Measurements from ENCODE around the gene TAOK2.

DNA sequence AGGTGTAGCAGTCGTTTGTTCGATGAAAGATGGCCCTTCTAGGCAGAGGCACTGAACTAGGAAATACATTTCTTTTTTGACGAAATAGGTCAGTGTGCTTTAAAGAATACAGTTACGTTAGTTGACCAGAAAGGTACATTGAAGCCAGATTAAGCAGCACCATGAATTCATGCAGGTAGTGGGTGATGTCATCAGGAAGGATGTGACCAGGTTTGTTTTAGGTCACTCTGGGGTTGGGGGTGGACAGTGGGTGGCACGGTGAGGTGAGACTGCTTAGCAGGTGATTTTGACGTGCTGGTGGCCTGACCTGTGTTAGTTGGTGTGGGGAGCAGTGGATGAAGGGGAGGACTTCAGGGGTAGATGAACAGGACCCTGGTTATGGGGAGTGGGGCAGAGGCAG lies 25.9 kb downstream of the TAOK2 start:
- TF ChIP-seq POLR2A (IDR thresholded peaks at IDR 0.05) = no peak
- TF ChIP-seq, protein P1, sequence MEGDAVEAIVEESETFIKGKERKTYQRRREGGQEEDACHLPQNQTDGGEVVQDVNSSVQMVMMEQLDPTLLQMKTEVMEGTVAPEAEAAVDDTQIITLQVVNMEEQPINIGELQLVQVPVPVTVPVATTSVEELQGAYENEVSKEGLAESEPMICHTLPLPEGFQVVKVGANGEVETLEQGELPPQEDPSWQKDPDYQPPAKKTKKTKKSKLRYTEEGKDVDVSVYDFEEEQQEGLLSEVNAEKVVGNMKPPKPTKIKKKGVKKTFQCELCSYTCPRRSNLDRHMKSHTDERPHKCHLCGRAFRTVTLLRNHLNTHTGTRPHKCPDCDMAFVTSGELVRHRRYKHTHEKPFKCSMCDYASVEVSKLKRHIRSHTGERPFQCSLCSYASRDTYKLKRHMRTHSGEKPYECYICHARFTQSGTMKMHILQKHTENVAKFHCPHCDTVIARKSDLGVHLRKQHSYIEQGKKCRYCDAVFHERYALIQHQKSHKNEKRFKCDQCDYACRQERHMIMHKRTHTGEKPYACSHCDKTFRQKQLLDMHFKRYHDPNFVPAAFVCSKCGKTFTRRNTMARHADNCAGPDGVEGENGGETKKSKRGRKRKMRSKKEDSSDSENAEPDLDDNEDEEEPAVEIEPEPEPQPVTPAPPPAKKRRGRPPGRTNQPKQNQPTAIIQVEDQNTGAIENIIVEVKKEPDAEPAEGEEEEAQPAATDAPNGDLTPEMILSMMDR (IDR thresholded peaks at IDR 0.05) = no peak

All from right lobe of liver (tissue), 4 donors.